Iris pigment epithelial cell (primary cell): Measurements from ENCODE around the gene PIK3C2G.
A peak's percentile ranks its signal among the peaks of the same experiment; 100 is the strongest.

Experiments used
- DNase-seq: peaks from one replicate; pipeline ENCODE4 v3.0.0-alpha.2; 2011; ENCODE audit warnings: low read depth

Gene PIK3C2G

DNA sequence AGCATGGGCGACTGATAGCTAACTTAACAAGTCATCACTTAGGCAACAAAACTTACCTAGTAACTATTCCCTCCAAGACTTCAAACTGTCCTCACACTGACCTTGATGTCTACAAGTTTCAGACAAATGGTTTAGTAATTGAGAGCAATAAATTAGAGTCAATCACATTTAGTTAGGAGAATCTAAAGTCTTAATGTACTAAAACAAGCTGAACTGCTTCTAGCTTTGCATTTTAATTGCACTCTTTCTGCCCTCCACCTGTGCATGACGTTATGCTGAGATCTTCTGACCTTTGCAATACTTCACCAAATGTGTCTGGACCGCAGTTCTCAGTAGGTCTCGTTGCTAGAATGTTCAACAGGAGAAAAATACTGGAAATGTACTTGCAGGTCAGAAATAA, 158.0 kb downstream of the PIK3C2G start:
- DNase-seq = no peak

DNA sequence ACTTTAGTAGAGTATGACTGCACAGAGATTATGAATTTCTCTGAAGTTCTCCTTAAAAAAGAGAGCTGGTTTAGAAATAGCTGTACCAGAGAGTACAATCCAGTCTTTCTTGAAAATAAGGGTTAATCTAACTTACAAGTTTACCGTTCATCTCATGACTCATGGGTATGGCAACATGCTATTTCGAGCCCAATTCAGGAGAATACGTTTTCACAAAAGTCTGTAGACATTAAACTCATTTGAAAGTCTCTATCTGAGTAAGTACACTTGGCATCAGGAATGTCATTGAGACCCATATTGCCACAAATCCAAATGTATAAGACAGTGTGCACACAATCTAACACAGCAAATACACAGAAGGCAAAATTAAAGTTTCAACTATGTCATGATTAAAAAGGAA, 160.5 kb downstream of the PIK3C2G start:
- DNase-seq = peak; percentile 58

DNA sequence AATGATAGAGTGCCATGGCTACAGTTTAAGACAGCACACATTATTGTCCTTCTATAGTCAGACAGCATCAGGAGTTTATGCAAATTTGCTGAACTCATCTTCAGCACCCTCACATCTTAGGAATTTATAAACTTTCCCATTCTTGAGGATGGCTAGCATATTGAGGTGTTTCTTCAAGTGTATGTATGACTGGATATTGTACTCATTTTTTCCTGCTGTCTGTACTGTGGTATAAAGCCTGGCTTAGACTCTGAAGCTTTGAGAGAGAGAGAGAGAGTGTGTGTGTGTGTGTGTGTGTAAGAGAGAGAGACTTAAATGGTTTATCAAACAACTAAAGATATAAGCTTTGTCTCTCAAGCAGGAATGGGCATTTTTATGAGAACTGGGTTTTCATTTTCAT, 161.6 kb downstream of the PIK3C2G start:
- peak; percentile 52 for DNase-seq

DNA sequence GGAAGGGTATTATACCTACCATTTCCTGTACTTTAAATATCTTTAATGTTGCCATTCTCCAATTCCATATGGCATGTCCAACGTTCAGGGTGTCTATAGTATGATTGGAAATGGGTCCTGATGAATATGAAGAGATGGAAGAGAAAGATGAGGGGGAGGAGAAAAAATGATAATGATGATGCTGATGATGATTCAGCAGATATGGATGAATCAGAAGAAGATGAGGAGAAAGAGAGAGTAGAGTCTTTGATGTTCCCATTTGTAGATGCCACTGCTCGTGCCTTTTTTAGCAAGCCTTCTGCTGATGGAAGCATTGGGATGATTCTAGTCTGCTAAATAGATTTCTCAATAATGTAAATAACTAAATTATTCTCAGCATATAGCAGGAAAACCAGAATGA, 163.5 kb downstream of the PIK3C2G start:
- no peak for DNase-seq

DNA sequence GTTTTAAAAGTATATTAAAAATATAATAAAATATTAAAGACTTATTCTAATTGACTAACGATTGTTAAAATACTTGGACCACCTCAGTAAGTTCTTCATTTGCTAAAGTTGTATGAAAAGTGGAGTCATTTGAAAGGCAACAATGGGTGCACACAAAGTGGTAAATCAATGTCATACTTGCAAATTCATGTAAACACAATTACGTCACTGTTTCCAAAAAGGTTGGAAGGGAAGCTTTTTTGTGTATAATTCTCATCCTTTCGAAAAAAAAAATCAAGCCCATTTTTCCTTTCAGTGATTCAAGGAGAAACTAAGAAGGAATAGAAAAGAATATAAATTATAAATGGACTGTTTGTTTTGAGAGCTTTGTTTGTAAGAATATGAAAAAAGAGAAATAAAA, 166.2 kb downstream of the PIK3C2G start:
- no peak for DNase-seq

DNA sequence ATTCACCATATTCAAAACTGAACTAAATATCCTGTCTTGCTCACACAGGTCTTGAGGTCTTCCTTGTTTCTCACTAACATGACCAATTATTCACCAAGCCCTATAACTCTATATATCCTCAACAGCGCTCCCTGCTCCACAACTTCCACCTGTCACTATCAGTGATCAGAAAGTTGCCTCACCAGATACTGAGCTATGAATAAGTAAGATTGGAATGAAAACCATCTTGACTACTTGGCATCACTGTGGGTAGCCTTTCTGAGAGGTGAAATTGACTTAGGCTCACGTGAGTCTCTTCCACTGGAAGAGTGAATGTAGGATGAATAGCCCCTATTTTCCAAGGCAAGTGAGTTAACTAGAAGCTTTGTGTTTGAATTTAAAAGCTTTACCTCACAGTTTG, 167.1 kb downstream of the PIK3C2G start:
- peak; percentile 9 for DNase-seq

DNA sequence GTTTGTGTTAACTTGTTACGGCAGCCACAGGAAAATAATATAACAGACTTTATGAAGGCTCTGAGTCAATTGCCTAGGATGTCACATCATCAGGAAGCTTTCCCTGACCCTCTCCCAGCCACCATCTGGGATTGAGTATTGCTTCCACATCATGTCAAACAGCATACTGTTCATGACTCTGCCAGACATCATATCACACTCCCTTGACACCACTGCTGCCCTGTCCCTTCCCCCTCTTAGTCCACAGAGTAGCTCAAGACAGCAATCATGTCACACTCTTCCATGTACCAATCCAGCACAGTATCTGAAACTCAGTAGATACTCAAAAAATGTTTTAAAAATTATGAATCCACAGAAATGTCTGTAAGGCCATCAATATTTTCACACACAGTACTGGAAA, 168.0 kb downstream of the PIK3C2G start:
- DNase-seq = no peak

DNA sequence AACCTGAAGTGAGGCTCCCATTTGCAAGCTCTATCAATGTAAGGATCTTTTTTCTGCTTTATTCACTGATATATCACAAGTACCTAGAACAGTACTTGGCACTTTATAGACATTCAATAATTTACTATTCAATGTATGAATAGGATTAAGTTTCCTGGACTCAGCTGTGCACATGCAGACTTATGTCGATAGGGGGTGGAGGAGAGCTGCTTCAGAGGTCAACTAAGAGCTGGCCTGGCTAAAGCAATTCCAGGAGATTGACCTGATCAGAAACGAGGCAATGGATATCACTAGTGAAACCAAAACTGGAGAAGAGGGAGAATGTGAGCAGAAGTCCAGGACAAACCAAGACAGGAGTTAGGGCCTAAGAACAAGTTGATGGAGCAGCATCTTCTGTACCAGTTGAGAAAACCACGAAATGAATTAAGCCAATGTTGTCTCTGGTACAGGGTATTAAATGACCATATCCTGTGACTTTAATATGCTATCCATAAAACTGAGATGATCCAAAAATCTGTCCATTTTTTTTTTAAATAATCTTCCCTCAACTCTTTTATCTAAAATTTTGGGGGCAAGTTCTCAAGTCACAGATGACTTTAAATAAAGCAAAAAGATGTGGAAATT, 169.2 kb downstream of the PIK3C2G start:
- peak; percentile 68 for DNase-seq

DNA sequence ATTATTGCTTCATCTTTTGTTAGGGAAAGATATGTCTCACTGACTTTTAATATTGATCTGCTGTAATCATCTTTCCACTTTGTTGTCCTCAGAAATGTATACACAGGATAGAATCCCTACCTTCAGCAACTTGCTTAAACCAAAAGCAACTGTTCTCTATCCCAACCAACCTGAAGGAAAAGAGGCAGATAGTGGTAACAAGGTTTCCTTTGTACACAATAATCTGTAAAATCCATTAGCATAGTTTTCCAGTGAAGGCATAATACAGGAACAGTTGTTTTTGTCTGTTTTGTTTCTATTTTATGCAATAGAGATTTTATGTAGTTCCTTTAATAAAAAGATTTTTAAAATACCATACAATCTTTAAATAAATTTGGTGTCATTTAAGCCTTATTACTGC, 170.5 kb downstream of the PIK3C2G start:
- DNase-seq = no peak

DNA sequence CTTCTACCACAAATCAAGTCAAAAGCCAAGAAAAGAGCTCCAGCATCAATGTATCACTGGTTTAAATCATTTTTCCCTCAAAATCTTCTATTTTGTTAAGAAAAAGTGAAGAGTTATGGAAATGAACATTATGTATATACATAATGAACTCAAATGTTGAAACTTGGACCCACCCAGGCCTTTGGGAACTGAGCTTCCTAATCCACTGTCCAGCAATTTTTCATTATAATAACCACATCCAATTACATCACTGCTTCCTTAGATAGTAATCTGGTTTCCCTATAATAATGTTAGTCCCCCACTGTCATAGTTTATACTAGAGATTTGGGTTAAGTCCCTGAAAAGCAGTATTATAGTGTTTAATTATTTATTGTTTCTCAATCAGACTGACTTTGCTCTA, 170.9 kb downstream of the PIK3C2G start:
- no peak for DNase-seq

DNA sequence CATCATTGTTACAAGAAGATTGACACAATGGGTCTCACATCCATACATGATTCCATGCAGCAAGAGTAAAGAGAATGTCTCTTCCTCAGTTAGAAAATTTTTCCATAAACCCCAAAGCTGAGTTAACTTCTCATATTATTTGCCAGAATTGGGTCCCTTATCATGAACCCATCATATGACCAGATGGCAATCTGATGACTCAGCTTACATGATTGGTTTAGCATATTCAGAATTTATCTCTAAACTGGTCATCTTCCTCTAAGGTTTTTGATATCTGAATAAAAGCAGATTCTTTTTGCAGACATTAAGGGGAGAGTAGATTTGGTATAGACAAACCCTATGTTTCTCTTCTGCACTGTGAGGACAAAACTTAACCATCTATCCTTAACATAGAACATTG, 174.9 kb downstream of the PIK3C2G start:
- peak; percentile 8 for DNase-seq

DNA sequence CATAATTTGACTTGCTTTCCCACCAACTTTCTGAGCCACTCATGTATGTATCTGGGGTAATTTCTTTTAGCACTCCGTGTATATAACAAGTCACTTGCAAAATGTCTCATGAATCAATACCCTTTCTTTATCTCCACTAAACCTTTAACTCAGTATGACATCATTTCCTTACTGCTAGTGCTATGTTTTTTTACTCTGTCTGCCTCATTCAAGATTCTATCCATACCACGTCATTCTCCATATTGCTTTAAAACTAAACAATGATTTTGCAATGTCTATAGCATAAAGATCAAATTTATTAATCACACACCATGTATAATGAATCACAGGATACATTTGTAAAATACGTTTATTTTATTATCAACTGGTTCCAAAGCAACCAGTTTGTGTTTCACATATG, 178.2 kb downstream of the PIK3C2G start:
- peak; percentile 65 for DNase-seq

DNA sequence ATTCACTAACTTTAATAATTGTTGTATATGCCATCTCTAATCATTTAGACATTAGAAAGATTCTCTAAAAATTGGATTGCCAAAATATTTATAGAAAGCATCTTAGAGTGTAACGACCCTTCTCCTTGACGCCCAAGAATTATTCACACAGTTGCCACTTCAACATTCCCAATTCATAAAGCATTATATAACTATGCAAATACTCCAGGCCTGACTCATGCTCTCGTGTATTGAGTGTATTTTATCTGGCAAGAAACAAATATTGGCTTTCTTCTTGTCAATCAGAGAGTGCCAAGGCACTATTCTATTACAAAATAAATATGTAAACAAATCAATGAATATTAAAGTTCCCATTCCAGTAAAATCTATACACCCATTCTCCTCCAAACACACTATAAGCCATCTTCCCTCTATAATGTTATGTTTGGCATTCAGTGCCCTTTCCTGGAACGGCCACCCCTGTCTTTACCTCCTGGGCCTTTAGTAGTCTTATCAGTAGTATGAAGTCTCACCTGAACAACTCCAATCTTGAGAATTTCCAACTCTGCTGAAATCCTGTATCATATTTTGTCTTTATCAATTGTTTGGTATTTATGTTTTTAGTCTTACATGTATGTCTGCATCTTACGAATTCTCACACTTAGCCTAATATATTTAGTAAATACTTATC, 182.6 kb downstream of the PIK3C2G start:
- peak; percentile 21 for DNase-seq

DNA sequence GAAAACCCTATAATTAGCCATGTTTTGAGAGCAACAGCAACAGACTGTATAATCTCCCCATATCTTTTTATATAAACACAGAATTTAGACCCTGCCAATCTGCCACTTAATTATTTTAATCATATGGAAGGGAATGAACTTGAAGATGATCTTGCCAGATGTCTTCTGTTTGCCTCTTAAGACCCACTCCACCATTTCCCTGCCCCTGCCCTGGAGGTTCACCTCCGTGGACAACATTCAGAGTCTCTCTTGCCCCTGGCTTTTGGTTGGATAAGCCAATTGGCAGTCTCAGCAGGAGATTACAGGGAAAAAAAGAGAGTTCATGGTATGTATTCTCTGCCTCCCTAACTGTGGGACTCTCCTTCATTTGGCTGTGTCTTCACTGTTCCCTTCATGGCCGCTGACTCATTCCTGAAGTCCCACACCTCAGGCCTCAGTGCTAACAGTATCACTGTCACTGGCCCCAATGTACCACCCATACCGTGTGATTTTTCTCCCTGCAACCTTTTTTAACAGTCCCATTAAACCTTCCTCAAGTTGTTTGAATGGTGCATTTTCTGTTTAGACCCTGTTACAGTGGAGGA, 184.8 kb downstream of the PIK3C2G start:
- no peak for DNase-seq

DNA sequence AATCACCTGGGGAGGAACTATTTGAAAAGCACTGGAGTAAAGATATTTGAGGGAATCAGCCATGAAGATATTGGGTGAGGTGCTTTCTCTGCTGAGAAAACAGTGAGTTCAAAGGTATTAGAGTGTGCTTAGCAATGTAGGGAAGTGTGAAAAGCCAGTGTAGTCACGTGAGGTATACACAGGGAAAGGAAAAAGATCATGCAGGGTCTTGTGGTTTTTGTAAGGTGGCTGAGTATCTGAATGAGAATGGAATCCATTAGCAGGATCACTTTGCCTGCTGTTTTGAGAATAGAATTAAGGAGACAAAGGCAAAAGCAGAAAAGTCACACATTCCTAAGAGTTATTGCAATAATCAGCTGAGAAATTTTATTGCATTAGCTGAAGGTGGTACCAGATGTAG, 193.0 kb downstream of the PIK3C2G start:
- no peak for DNase-seq

DNA sequence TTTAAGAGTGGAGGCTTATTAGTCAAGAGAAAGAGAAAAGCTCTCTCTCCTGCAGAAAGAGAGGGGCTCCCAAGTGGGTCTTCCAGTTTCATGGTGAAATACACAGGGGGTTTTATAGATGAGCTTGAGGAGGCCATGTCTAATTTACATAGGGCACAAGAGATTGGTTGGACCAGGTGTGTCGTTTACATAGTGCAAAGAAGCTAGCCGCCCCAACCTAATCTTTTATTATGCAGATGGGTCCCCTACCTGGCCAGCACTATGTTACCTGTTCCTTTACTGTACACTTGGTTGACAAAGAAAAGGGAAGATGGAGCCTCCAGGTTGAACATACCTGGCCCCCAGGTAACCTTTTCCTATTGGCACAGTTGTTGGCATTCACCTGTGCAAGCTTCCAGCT, 195.0 kb downstream of the PIK3C2G start:
- DNase-seq = no peak

DNA sequence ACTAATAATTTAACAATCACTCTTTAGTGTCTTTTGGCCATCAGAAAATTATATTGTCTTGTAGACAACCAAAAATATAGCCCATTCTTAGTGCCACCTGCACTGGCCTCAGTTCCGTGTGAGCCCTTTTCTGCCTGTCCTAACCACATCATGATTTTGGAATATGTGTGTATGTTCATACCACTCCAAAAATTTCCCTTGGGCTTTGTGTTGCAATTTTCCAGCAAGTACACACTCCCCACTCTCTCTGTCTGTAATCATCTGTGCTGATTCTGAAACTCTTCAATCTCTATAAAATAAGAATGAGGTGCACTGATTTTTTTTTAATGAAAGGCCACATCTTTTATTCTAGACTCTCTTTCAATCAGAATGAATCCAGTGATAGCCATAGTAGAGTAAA, 196.0 kb downstream of the PIK3C2G start:
- no peak for DNase-seq

DNA sequence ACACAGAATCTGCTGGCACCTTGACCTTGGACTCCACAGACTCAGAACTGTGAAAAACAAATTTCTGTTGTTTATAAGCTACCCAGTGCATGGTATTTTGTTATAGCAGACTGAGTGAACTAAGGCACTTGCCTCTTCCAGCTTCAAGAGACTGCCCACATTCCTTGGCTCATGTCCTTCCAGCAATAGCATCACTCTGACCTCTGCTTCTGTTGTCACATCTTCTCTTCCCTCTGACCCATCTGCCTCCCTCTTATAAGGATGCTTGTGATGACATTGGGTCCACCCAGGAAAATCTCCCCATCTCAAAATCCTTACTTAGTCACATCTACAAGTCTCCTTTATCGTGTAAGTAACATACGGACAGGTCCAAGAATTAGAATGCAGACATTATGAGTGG, 200.4 kb downstream of the PIK3C2G start:
- no peak for DNase-seq

DNA sequence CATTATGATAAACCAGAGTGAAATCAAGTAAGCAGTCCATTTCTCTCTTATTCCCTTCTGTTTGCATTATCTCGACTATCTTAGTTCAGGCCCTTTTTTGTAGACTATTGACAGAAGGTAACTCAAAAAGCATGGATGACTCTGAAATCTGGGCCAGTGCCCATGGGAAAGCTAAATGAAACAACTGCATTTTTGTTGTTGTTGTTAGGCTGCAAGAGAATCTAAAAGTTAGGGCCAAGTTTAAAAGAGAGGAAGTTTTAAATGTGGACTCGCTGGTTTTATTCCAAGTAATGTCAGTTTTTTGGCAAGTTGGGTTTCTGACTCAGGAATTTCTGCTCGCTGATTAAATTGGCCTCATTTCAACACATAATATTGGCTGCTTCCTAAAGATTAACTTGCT, 201.1 kb downstream of the PIK3C2G start:
- DNase-seq = peak; percentile 55

DNA sequence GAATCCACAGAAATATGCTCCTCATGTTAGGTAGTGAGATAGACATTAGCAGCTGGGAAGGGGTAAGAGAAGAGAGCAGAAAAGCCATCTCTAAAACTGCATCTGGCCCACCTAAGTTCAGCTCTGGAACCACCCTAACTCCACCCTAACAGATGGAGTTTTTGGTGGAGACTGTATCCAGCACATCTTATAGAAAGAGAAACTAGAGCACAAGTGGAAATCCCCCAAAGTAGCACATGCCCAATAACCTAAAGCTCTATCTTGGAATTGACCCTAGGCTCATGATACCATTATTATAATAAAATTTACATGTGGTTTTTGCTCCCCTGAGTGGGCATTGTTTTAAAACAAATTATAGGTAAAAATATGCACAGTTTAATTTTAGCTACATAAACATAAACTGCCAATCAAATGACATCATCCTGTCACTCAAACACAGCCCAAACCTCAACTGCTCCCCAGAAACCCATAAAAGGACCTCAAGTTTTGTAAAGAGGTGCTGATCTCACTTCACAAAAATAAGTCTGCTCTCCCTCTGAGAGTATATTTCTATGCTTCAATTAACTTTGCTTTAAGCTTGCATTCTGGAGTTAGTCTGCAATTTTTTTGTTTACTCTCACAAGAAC, 206.4 kb downstream of the PIK3C2G start:
- DNase-seq = no peak

DNA sequence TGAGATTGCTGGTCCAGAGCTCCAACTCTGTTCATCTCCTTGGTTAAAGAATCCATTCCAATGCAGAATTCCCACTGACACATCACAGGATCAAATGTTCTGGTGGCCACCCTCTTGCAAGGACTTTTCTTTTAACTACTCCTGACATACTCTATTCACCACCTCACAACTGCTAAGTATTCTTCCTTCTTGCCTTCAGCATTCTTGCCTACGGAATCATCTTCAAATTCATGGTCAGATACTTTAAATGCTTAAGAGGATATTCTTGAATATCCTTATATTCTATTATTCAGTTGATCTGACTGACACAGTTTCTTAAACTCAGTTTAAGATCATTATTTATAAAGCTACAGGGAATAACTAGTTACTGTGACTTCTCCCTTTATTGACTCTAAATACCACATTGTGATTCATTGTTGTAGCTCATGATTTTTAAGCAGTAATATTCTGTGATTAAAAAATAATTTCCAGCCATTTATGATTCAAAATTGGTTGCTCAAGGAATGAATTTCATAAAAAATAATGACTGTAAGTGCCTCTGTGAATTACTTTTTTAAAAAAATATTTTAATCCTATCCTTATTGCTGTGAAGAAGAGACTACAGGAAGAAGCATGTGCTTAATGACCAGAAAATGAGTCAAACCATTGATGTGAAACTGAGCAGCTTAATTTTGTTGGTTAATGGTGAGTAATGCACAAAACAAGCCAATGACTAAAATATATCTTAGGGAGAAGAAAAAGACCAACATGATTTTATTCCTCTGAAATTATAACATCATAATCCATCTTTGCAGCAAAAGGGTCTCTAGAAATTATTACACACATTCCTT, 207.1 kb downstream of the PIK3C2G start:
- peak; percentile 39 for DNase-seq

DNA sequence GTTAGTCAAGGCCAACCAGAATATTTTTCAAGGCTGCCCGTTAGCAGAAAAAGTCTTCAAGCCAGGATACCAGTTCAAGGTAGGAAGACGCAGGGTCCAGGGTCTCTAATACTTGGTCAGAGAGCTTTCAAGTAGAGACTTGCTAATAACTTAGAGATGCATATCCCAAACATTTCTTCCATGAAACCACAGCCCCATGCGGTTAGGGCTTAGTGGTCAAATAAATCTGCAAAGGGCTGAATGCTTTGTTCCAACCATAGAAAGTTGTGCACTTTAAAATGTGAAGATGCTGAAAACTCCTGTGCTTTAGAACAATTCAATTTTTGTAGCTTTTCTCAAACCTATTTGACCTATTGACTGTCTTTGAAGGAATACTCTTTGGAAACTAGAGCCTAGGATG, 208.9 kb downstream of the PIK3C2G start:
- no peak for DNase-seq
